Activated B cell treated with CpG ODN at 0.5 μM for 24 hours (primary cell): ENCODE measurements around the gene ANKS1B. TPM values are rescaled to one million over a fixed set of nuclear protein-coding genes. Genes with fewer than 3 reads are reported as not detected.

ENCODE experiments used
- ATAC-seq: fragments of 200-7000 bp; cut with Tn5 transposase; one replicate; pipeline ENCODE4 v1.10.0; 2021; ENCODE audit warnings: low read depth, mild to moderate bottlenecking, moderate library complexity
- CTCF ChIA-PET: fragments of 350-600 bp; sonication (Branson Sonifier 250); formaldehyde crosslinking; loops from one replicate; lab custom pipeline; 2021; ENCODE audit warnings: antibody characterized with exemption; lab: Charles Lee
- POLR2A ChIA-PET: fragments of 350-600 bp; sonication (Branson Sonifier 250); formaldehyde crosslinking; loops from one replicate; lab custom pipeline; 2021; ENCODE audit warnings: antibody characterized with exemption; lab: Charles Lee
- DNase-seq: peaks from one replicate; pipeline ENCODE4 v3.0.0; 2022
- H3K27ac Mint-ChIP-seq: one replicate; pipeline ENCODE4 v1.8.0; 2020; ENCODE audit warnings: mixed read lengths
- H3K27me3 Mint-ChIP-seq: one replicate; pipeline ENCODE4 v1.8.0; 2021; ENCODE audit warnings: mixed read lengths
- H3K36me3 Mint-ChIP-seq: one replicate; pipeline ENCODE4 v1.8.0; 2021; ENCODE audit warnings: low read depth, mixed read lengths
- H3K4me1 Mint-ChIP-seq: one replicate; pipeline ENCODE4 v1.8.0; 2021; ENCODE audit warnings: mixed read lengths
- H3K4me3 Mint-ChIP-seq: one replicate; pipeline ENCODE4 v1.8.0; 2020; ENCODE audit warnings: mild to moderate bottlenecking, mixed read lengths
- H3K9me3 Mint-ChIP-seq: one replicate; pipeline ENCODE4 v1.8.0; 2020; ENCODE audit warnings: mixed read lengths
- CTCF ChIP-seq: fragments of 200-600 bp; IDR thresholded peaks from one replicate; pipeline ENCODE4 v1.8.0; 2022; ENCODE audit warnings: antibody characterized with exemption, mild to moderate bottlenecking
- intact Hi-C: fragments of 100-400 bp; cut with micrococcal nuclease; formaldehyde crosslinking; loops from one replicate; pipeline ENCODE4 v1.15.1; 2024
- total RNA-seq: library from RNA; stranded (reverse); gene quantifications from 2 replicates; pipeline ENCODE4 v1.2.3, GENCODE V29; 2022

The ANKS1B gene
- total RNA-seq, 1 donor from 2014 or later, result not detected

- Mint-ChIP-seq H3K27me3 (no peaks in the 10 kb centered on the region), H3K36me3 (no peaks in the 10 kb centered on the region), H3K9me3 (no peaks in the 10 kb centered on the region), H3K4me1 (no peaks in the 10 kb centered on the region), H3K4me3 (no peak overlapping the region), H3K27ac (no peak overlapping the region)
- TF ChIP-seq CTCF, result no peak
- ATAC-seq (no peak), DNase-seq (no peak)
- intact Hi-C loops, result no loop called here
- ChIA-PET POLR2A (no interaction called here), CTCF (no interaction called here)
Observed at GRCh38 chr12:99852666-99853065, 132.1 kb downstream of the ANKS1B start.

DNA sequence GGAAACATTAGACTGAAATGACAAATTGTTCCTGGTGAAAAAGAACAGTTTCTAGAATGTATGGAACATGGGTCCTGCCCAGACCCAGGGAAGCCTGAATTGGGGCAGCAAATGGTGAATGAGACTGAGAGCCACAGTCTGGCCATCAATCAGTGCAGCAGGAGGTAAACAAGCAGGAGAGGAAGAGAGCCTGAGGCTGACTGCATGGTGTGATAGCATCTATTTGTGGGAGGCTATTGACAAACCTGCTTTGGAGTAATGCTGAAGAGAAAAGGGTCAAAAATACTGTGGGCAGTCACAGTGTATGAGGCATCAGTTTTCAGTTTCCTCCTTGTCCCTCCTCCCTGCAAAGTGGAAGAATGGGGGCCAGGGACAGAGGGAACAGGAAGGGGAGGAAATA lies 136.8 kb downstream of the ANKS1B start:
- no peak for DNase-seq
- intact Hi-C loops, result no loop called here
- H3K4me3 Mint-ChIP-seq, result no peak overlapping the region
- ChIA-PET CTCF (no interaction called here), POLR2A (no interaction called here)
- H3K36me3 Mint-ChIP-seq, result no peaks in the 10 kb centered on the region
- TF ChIP-seq CTCF, result no peak
- no peak overlapping the region for H3K27ac Mint-ChIP-seq
- H3K4me1 Mint-ChIP-seq, result no peaks in the 10 kb centered on the region
- peaks cover 4% of the 10 kb centered on the region for H3K27me3 Mint-ChIP-seq
- ATAC-seq, result no peak
- H3K9me3 Mint-ChIP-seq, result peaks cover 2% of the 10 kb centered on the region

DNA sequence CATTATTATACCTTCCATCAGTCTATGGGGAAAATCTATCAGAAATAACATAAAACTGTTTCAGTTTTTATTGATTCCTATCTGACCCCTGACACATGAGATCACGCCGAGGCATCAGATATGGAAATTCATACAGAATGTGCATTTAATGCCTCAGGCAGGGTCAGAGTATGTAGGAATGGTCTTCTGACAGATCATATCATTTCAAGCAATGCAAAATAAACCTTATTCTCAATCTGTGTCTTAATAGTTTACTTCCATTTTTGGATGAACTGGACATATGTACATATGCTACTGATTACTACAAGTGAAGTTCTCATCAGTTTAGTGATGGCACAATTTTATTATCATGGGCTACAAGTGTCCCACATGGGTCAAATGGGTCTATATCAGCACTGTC lies 150.0 kb downstream of the ANKS1B start:
- Mint-ChIP-seq H3K9me3 (no peaks in the 10 kb centered on the region), H3K27ac (no peak overlapping the region), H3K36me3 (no peaks in the 10 kb centered on the region), H3K4me3 (no peak overlapping the region), H3K27me3 (no peaks in the 10 kb centered on the region), H3K4me1 (no peaks in the 10 kb centered on the region)
- ChIA-PET POLR2A (no interaction called here), CTCF (no interaction called here)
- DNase-seq (no peak), ATAC-seq (no peak)
- intact Hi-C loops, result no loop called here
- TF ChIP-seq CTCF, result no peak

DNA sequence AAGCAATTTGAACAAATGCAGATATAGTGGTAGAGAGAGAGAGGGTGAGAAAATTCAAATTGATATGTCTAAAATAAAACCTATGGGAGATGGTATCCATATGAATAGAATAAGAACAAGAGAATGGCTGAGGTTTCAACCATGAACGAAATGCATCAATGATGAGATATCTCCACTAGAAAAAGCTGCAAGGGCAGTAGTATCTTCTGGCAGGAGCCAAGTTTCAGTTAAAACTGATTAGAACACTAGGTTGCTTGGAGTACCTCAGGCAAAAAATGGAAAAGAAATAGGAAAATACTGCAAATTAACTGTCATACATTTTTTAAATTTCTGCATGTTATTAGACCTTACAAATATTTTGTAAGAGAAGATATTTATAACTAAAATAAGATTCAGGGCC lies 151.3 kb downstream of the ANKS1B start:
- Mint-ChIP-seq H3K9me3 (no peaks in the 10 kb centered on the region), H3K27ac (no peak overlapping the region), H3K36me3 (no peaks in the 10 kb centered on the region), H3K4me3 (no peak overlapping the region), H3K27me3 (no peaks in the 10 kb centered on the region), H3K4me1 (no peaks in the 10 kb centered on the region)
- ChIA-PET POLR2A (no interaction called here), CTCF (no interaction called here)
- DNase-seq, result no peak
- intact Hi-C loops, result no loop called here
- no peak for TF ChIP-seq CTCF
- ATAC-seq, result no peak

DNA sequence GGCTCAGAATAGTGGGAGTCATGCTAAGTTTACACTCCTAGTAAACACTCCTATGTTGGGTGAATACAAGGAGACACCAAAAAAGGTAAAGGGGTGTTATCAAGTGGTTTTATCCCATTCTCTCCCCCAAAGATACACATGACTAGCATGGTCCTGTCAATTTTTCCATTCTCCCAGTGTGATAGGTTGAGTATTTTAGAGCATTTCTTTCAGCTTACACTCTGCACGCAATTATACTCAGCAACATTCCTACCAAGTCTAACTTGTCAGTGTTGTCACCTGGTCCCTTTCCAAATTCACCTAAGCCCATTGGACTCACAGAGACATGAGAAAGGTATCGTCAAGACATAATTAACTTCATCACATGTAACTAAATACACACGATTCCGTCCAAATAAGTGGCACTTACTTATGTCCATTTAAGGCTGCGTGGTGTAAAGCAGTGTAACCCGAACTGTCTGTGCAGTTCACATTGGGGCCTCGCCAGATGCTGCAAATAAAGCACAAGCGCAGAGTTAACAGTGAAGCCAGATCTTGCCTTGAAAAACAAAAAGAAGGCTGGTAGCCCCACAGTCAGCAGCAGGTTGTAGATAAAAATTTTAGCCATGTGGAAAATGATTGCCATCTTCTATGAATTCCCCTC lies 159.7 kb downstream of the ANKS1B start:
- ChIA-PET POLR2A (no interaction called here), CTCF (no interaction called here)
- intact Hi-C loops, result no loop called here
- DNase-seq (no peak), ATAC-seq (no peak)
- H3K27me3 Mint-ChIP-seq, result no peaks in the 10 kb centered on the region
- no peak for TF ChIP-seq CTCF
- H3K9me3 Mint-ChIP-seq, result no peaks in the 10 kb centered on the region
- no peaks in the 10 kb centered on the region for H3K36me3 Mint-ChIP-seq
- no peak overlapping the region for H3K27ac Mint-ChIP-seq
- no peaks in the 10 kb centered on the region for H3K4me1 Mint-ChIP-seq
- no peak overlapping the region for H3K4me3 Mint-ChIP-seq
